ENCODE data around the gene CTSG.
"Not testable (repeated sequence)": the region's sequence is repeated elsewhere in the genome, so short reads cannot be mapped to it uniquely, and the experiment has no call there.

CTSG gene

DNA sequence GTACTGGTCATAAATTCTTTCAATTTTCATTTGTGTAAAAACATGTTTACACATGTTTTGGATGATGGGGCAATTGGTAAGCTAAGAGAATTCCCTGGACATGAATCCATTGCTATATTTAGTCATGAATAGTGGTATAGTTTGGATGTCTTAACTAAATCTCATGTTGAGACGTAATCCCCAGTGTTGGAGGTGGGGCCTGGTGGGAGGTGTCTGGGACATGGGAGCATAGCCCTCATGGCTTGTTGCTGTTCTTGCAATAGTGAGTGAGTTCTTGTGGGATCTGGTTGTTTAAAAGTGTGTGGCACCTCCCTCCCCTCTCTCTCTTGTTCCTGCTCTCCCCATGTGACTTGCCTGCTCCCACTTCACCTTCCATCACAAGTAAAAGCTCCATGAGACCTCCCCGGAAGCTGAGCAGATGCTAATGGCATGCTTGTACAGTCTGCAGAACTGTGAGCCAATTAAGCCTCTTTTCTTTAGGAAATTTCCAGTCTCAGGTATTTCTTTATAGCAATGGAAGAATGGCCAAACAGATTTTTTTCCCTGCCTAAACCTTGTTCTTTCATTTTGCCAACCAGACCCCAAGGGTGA lies 33.6 kb downstream of the CTSG start:
- peaks cover 7% of the 10 kb centered on the region for H3K4me1 ChIP-seq (ENCODE audit: low read length)
- no peak overlapping the region for H3K4me3 ChIP-seq (ENCODE audit: low read length)
- TF ChIP-seq, protein P1, sequence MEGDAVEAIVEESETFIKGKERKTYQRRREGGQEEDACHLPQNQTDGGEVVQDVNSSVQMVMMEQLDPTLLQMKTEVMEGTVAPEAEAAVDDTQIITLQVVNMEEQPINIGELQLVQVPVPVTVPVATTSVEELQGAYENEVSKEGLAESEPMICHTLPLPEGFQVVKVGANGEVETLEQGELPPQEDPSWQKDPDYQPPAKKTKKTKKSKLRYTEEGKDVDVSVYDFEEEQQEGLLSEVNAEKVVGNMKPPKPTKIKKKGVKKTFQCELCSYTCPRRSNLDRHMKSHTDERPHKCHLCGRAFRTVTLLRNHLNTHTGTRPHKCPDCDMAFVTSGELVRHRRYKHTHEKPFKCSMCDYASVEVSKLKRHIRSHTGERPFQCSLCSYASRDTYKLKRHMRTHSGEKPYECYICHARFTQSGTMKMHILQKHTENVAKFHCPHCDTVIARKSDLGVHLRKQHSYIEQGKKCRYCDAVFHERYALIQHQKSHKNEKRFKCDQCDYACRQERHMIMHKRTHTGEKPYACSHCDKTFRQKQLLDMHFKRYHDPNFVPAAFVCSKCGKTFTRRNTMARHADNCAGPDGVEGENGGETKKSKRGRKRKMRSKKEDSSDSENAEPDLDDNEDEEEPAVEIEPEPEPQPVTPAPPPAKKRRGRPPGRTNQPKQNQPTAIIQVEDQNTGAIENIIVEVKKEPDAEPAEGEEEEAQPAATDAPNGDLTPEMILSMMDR (IDR thresholded peaks at IDR 0.05; ENCODE audit: low read depth, low read length) = no peak
- no peak for TF ChIP-seq EZH2phosphoT487 (IDR thresholded peaks at IDR 0.05; ENCODE audit: low read depth)

DNA sequence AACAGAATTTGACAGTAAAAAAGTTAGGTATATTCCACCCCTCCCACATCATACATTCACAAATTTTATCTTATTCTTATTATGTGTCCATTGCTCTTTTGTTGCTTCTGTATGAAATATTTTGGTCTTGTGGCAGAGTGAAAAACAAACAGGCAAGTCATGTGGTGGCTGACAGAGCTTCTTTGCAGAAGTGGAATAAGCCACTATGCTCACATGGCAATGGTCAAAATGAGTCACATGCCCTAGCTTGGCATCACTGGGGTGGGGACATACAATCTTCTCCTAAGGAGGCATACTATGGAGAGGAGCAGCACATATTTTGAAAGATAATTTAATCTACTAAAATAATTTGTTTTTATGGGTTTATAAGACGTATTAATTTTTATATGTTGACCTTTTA lies 40.3 kb downstream of the CTSG start:
- TF ChIP-seq, protein P1 (IDR thresholded peaks at IDR 0.05; ENCODE audit: low read depth, low read length) = no peak
- TF ChIP-seq EZH2phosphoT487 (IDR thresholded peaks at IDR 0.05; ENCODE audit: low read depth) = no peak
- Histone ChIP-seq H3K4me1 (ENCODE audit: low read length) (peaks cover 9% of the 10 kb centered on the region), H3K27me3 (ENCODE audit: low read depth, low read length) (no peaks in the 10 kb centered on the region; the same call in 1 of the 2 replicates), H4K20me1 (ENCODE audit: insufficient read depth, low read length) (no peaks in the 10 kb centered on the region), H3K27ac (ENCODE audit: low read length) (no peak overlapping the region), H3K4me2 (ENCODE audit: low read length) (no peak overlapping the region), H3K9me3 (ENCODE audit: insufficient read depth, low read length) (peaks cover 10% of the 10 kb centered on the region; the same call in 1 of the 2 replicates), H3K4me3 (ENCODE audit: low read length) (no peak overlapping the region), H2AFZ (ENCODE audit: low read depth, low read length) (no peak overlapping the region), H3K9ac (ENCODE audit: low read length) (no peak overlapping the region), H3K79me2 (ENCODE audit: low read length) (no peaks in the 10 kb centered on the region), H3K36me3 (replicated peaks; ENCODE audit: low read depth, low read length) (no peaks in the 10 kb centered on the region)

More for the DNA sequence above, 33.6 kb downstream of the CTSG start:
- Histone ChIP-seq H3K27ac (ENCODE audit: low read length) (no peak overlapping the region), H3K4me2 (ENCODE audit: low read length) (no peak overlapping the region), H3K36me3 (replicated peaks; ENCODE audit: low read depth, low read length) (no peaks in the 10 kb centered on the region), H3K9ac (ENCODE audit: low read length) (no peak overlapping the region), H3K9me3 (ENCODE audit: insufficient read depth, low read length) (peaks cover 10% of the 10 kb centered on the region; the same call in 1 of the 2 replicates), H2AFZ (ENCODE audit: low read depth, low read length) (no peak overlapping the region), H4K20me1 (ENCODE audit: insufficient read depth, low read length) (no peaks in the 10 kb centered on the region), H3K79me2 (ENCODE audit: low read length) (no peaks in the 10 kb centered on the region), H3K27me3 (ENCODE audit: low read depth, low read length) (peaks cover 3% of the 10 kb centered on the region; the same call in 1 of the 2 replicates)

DNA sequence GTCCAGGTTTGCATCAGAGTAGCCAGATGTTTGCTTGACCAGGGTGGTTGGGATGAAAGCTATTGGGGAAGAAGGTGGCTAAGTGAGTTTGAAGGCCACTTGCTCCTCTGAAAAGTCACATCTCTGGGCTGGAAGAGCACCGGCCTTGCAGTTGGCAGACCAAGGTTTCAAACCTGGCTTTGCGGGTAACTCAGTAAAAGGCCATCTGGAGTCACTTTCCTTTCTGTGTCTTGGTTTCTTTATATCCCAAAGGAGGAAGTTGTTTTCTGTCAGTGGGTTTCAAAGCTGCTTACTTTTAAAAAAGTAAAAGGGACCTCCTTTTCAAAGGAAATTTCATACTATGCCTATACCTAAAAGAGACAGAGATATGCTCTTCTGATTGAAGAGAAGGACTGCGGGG lies 41.8 kb downstream of the CTSG start:
- no peaks in the 10 kb centered on the region for H3K36me3 ChIP-seq (replicated peaks; ENCODE audit: low read depth, low read length)
- no peaks in the 10 kb centered on the region for H4K20me1 ChIP-seq (ENCODE audit: insufficient read depth, low read length)
- no peaks in the 10 kb centered on the region for H3K79me2 ChIP-seq (ENCODE audit: low read length)
- H3K4me2 ChIP-seq (ENCODE audit: low read length) = no peak overlapping the region
- H3K4me3 ChIP-seq (ENCODE audit: low read length) = no peak overlapping the region
- no peak overlapping the region for H2AFZ ChIP-seq (ENCODE audit: low read depth, low read length)
- no peak for TF ChIP-seq EZH2phosphoT487 (IDR thresholded peaks at IDR 0.05; ENCODE audit: low read depth)
- TF ChIP-seq, protein P1 (IDR thresholded peaks at IDR 0.05; ENCODE audit: low read depth, low read length) = no peak
- H3K27ac ChIP-seq (ENCODE audit: low read length) = no peak overlapping the region
- no peak overlapping the region for H3K9ac ChIP-seq (ENCODE audit: low read length)
- no peaks in the 10 kb centered on the region for H3K27me3 ChIP-seq (ENCODE audit: low read depth, low read length)
- peaks cover 4% of the 10 kb centered on the region; the same call in 1 of the 2 replicates for H3K9me3 ChIP-seq (ENCODE audit: insufficient read depth, low read length)
- peaks cover 3% of the 10 kb centered on the region; the same call in 1 of the 2 replicates for H3K4me1 ChIP-seq (ENCODE audit: low read length)

DNA sequence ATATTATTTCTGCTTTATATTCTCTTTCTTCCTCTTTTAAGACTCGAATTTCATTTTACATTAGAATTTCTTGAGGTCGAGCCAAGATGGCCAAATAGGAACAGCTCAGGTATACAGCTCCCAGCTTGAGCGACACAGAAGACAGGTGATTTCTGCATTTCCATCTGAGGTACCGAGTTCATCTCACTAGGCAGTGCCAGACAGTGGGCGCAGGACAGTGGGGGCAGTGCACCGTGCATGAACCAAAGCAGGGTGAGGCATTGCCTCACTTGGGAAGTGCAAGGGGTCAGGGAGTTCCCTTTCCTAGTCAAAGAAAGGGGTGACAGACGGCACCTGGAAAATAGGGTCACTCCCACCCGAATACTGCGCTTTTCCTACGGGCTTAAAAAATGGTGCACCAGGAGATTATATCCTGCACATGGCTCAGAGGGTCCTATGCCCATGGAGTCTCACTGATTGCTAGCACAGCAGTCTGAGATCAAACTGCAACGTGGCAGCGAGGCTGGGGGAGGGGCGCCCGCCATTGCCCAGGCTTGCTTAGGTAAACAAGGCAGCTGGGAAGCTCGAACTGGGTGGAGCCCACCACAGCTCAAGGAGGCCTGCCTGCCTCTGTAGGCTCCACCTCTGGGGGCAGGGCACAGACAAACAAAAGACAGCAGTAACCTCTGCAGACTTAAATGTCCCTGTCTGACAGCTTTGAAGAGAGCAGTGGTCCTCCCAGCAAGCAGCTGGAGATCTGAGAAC lies 50.0 kb downstream of the CTSG start:
- not testable (repeated sequence) for H3K27me3 ChIP-seq (ENCODE audit: low read depth, low read length); H3K4me2 ChIP-seq (ENCODE audit: low read length); H3K36me3 ChIP-seq (replicated peaks; ENCODE audit: low read depth, low read length); H3K4me3 ChIP-seq (ENCODE audit: low read length); H2AFZ ChIP-seq (ENCODE audit: low read depth, low read length); H4K20me1 ChIP-seq (ENCODE audit: insufficient read depth, low read length); H3K9ac ChIP-seq (ENCODE audit: low read length); H3K27ac ChIP-seq (ENCODE audit: low read length); H3K9me3 ChIP-seq (ENCODE audit: insufficient read depth, low read length); H3K4me1 ChIP-seq (ENCODE audit: low read length); H3K79me2 ChIP-seq (ENCODE audit: low read length)

All from OCI-LY3 (cell line).